HepG2 (cell line): ENCODE results near the gene ANO2. TPM values are rescaled to one million over a fixed set of nuclear protein-coding genes. Genes with fewer than 3 reads are reported as not detected.

Source experiments
- ATAC-seq: fragments of 200-7000 bp; cut with Tn5 transposase; 3 replicates; pipeline ENCODE4 v1.9.1; 2020; ENCODE audit warnings: mild to moderate bottlenecking, moderate library complexity
- BruUV-seq: library from RNA; stranded (reverse); fragments of 400-500 nt; replicated peaks from 2 replicates; lab custom pipeline; 2021; lab: Mats Ljungman, UMichigan
- CTCF ChIA-PET: fragments of 300-600 bp; formaldehyde crosslinking; extraction: SDS; loops from one replicate; lab custom pipeline; 2021; ENCODE audit warnings: low total read pairs, inconsistent platforms, low intra/inter-chr PET ratio; lab: Yijun Ruan, JAX
- POLR2A ChIA-PET: fragments of 350-600 bp; sonication (Branson Sonifier 250); formaldehyde crosslinking; loops from one replicate; lab custom pipeline; 2020; ENCODE audit warnings: antibody characterized with exemption, inconsistent platforms; lab: Yijun Ruan, JAX
- DNase-seq: peaks from one replicate; pipeline ENCODE4 v3.0.0-alpha.2; 2015; ENCODE audit warnings: low spot score
- FAIRE-seq: peaks from 3 replicates; lab custom pipeline; 2011; peaks lifted over from hg19 to GRCh38; lab: Jason Lieb, UNC
- H2AFZ ChIP-seq: one replicate; pipeline ENCODE4 v1.6.1; 2011; ENCODE audit warnings: low read length, inconsistent platforms
- H3K27ac ChIP-seq: fragments of 300-600 bp; 3 replicates; pipeline ENCODE4 v1.8.0; 2011; ENCODE audit warnings: mixed run types, mild to moderate bottlenecking, mixed read lengths, low read length, inconsistent platforms; ENCODE audit not compliant: insufficient read depth; ENCODE audit errors: extremely low read length
- H3K27me3 ChIP-seq, 2 experiments: fragments of 200-600 bp in 1 of 2; 2 replicates in 1 of 2; 3 replicates in 1 of 2; pipeline versions ENCODE4 v1.6.0 to v1.8.0; 2011; ENCODE audit warnings: low read length in 2 of 2, mild to moderate bottlenecking in 2 of 2, moderate library complexity in 2 of 2, inconsistent platforms in 1 of 2; ENCODE audit not compliant: insufficient read depth in 2 of 2, control insufficient read depth in 1 of 2
- H3K36me3 ChIP-seq, 2 experiments: fragments of 200-600 bp in 1 of 2; replicated peaks in 1 of 2; 2 replicates in 1 of 2; 3 replicates in 1 of 2; pipeline versions ENCODE4 v1.5.1 to v1.8.0; 2011; ENCODE audit warnings: low read length in 2 of 2, inconsistent platforms in 1 of 2; ENCODE audit not compliant: insufficient read depth in 2 of 2, control insufficient read depth in 1 of 2
- H3K4me1 ChIP-seq: 2 replicates; pipeline ENCODE4 v1.5.1; 2012; ENCODE audit warnings: low read length, inconsistent platforms; ENCODE audit not compliant: insufficient read depth
- H3K4me2 ChIP-seq: 2 replicates; pipeline ENCODE4 v1.6.0; 2011; ENCODE audit warnings: low read depth, low read length, inconsistent platforms
- H3K4me3 ChIP-seq, 3 experiments: fragments of 200-600 bp in 1 of 3; sonication (generic), shearing (Covaris generic) in 1 of 3; replicated peaks in 1 of 3; 2 replicates each; pipeline ENCODE4 v1.5.1; 2011 to 2016; ENCODE audit warnings: low read length in 3 of 3, inconsistent platforms in 2 of 3, low read depth in 2 of 3, mild to moderate bottlenecking in 2 of 3, control low read depth in 1 of 3, mixed read lengths in 1 of 3; ENCODE audit not compliant: insufficient read depth in 1 of 3
- H3K79me2 ChIP-seq: one replicate; pipeline ENCODE4 v1.6.1; 2011; ENCODE audit warnings: low read length, inconsistent platforms; ENCODE audit not compliant: insufficient read depth
- H3K9ac ChIP-seq: 2 replicates; pipeline ENCODE4 v1.6.0; 2011; ENCODE audit warnings: mild to moderate bottlenecking, low read depth, low read length, inconsistent platforms; ENCODE audit not compliant: insufficient read depth
- H3K9me3 ChIP-seq: 2 replicates; pipeline ENCODE4 v1.5.1; 2012; ENCODE audit warnings: mild to moderate bottlenecking, low read length
- H4K20me1 ChIP-seq: 2 replicates; pipeline ENCODE4 v1.6.0; 2011; ENCODE audit warnings: inconsistent platforms, mild to moderate bottlenecking, low read length, moderate library complexity; ENCODE audit not compliant: insufficient read depth
- HNRNPK ChIP-seq: fragments of 200-400 bp; formaldehyde crosslinking; IDR thresholded peaks from 2 replicates; pipeline ENCODE4 v1.6.1; 2018; ENCODE audit warnings: low read length, low read depth, moderate library complexity, mild to moderate bottlenecking; ENCODE audit not compliant: poor library complexity, severe bottlenecking
- NFE2L2 ChIP-seq: fragments of 150-350 bp; IDR thresholded peaks from 2 replicates; pipeline ENCODE4 v1.6.1; 2014; ENCODE audit warnings: low read length
- RAD51 ChIP-seq: fragments of 450-650 bp; IDR thresholded peaks from 2 replicates; pipeline ENCODE4 v1.6.1; 2016; ENCODE audit warnings: borderline replicate concordance
- SRSF9 ChIP-seq: fragments of 200-400 bp; formaldehyde crosslinking; IDR thresholded peaks from 2 replicates; pipeline ENCODE4 v1.6.1; 2018; ENCODE audit warnings: borderline replicate concordance, mild to moderate bottlenecking, low read depth, low read length; ENCODE audit not compliant: insufficient read depth, poor library complexity, severe bottlenecking
- WGBS: methylation state at CpG from one replicate; pipeline ENCODE4 v1.1.6; 2017; ENCODE audit warnings: low lambda C conversion rate; 5-methylcytosine and 5-hydroxymethylcytosine counted together
- in situ Hi-C: cut with HindIII; loops from 2 replicates; pipeline ENCODE4 v1.10.0; 2017; ENCODE audit warnings: low pct_unique_long_range_greater_than_20kb; ENCODE audit not compliant: extremely low pct_ligation_motif_present
- intact Hi-C: fragments of 100-400 bp; cut with micrococcal nuclease; formaldehyde crosslinking; loops from one replicate; pipeline ENCODE4 v1.10.0; 2022; ENCODE audit not compliant: unreplicated experiment
- polyA plus RNA-seq, 8 experiments: library from polyadenylated mRNA; depleted of rRNA in 3 of 8; stranded (reverse) in 7 of 8; unstranded in 1 of 8; fragments of >200 nt; fragmentation: Illumina TruSeq in 4 of 8; extraction: Trizol in 4 of 8; gene quantifications; 2 replicates each; pipeline versions ENCODE4 v1.2.1 to v1.2.3, GENCODE V29; 2011 to 2016; ENCODE audit warnings: low read depth in 4 of 8, missing spikeins in 1 of 8, mixed read lengths in 1 of 8; ENCODE audit not compliant: insufficient read depth in 1 of 8
- total RNA-seq, 5 experiments: library from RNA; depleted of rRNA; stranded (reverse); fragments of >200 nt; fragmentation: Illumina TruSeq; extraction: Trizol; gene quantifications; 2 replicates each; pipeline ENCODE4 v1.2.3, GENCODE V29; 2016; ENCODE audit warnings: low read depth in 1 of 5

The ANO2 gene
- total and polyA plus RNA-seq, 2 of the 13 experiments (the other 11 are each of a cell fraction or from before 2014, with no cell fraction given): 0.18 TPM; not detected in 1

DNA sequence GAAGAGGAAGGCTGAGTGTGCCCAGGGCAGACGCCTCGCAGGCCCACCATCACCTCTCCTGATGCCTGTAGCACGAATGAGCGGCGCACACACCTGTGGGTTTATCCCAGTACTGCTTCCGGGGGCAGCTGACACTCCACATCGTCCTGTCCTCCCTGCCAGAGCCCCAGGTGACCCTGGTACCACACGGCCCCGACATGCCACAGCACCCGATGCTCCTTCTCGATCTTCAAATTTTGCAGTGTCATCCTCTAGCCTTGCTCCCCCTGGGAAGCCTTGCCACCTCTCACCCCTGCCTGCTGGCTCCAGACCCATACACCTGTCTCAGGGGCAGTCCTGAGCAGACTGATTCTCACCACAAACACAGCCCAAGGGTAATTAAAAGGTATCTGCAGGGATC is 40.6 kb downstream of the ANO2 start:
- H3K4me3 ChIP-seq: no peak overlapping the region
- intact Hi-C loops: no loop called here

DNA sequence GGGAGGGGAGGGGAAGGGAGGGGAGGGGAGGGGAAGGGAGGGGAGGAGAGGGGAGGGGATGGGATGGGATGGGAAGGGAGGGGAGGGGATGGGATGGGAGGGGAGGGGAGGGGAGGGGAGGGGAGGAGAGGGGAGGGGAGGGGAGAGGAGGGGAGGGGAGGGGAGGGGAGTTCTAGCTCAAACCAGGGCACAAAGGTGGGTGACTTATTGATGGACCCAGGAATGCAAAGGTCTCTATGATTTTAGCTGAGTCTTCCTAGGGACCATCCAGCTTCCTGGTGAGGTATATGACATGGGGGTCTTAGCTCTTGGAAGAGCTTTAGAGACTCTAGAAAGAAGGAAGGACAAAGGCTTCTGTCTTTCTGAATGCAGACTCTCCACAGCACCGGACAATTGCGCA is 42.3 kb downstream of the ANO2 start:
- Histone ChIP-seq H2AFZ (no peak overlapping the region), H3K27ac (no peak overlapping the region), H3K9me3 (no peaks in the 10 kb centered on the region), H4K20me1 (no peaks in the 10 kb centered on the region), H3K4me2 (no peak overlapping the region), H3K4me3 (no peak overlapping the region), H3K27me3 (peaks cover 0 to 12% of the 10 kb centered on the region in 2 experiments; a peak in 3 of 5 replicates), H3K9ac (no peak overlapping the region), H3K79me2 (no peaks in the 10 kb centered on the region), H3K4me1 (no peaks in the 10 kb centered on the region), H3K36me3 (no peaks in the 10 kb centered on the region)
- intact Hi-C loops (no loop called here), in situ Hi-C loops (no loop called here)
- no TSS peak for BruUV-seq
- FAIRE-seq: no peak
- POLR2A ChIA-PET: no interaction called here
- WGBS: 53% methylated on average over 2 of the region's 2 CpGs
- DNase-seq: no peak
- peak; percentile 91 for TF ChIP-seq HNRNPK
- TF ChIP-seq SRSF9: no peak
- CTCF ChIA-PET: no interaction called here
- no peak for ATAC-seq

More for the DNA sequence above, 40.6 kb downstream of the ANO2 start:
- ChIA-PET CTCF (no interaction called here), POLR2A (no interaction called here)
- H3K9ac ChIP-seq: no peak overlapping the region
- FAIRE-seq (no peak), DNase-seq (no peak), ATAC-seq (no peak)
- no peaks in the 10 kb centered on the region for H3K9me3 ChIP-seq
- no peak overlapping the region for H3K4me2 ChIP-seq
- H3K27ac ChIP-seq: no peak overlapping the region
- no peaks in the 10 kb centered on the region for H3K4me1 ChIP-seq
- no peaks in the 10 kb centered on the region for H4K20me1 ChIP-seq
- peak; percentile 52 for TF ChIP-seq NFE2L2
- TF ChIP-seq RAD51: no peak
- peaks cover 0 to 12% of the 10 kb centered on the region in 2 experiments; a peak in 3 of 5 replicates for H3K27me3 ChIP-seq
- in situ Hi-C loops: no loop called here
- no peak overlapping the region for H2AFZ ChIP-seq
- no peaks in the 10 kb centered on the region for H3K36me3 ChIP-seq
- no TSS peak for BruUV-seq
- WGBS: 42% methylated on average over 2 of the region's 11 CpGs
- no peaks in the 10 kb centered on the region for H3K79me2 ChIP-seq
